GM21423 (cell line): ENCODE results near the gene PSMD2.

Experiments
- ATAC-seq: cut with Tn5 transposase; IDR thresholded peaks from one replicate; pipeline ENCODE4 v1.9.1; 2021; ENCODE audit warnings: mild to moderate bottlenecking, moderate library complexity; ENCODE audit not compliant: unreplicated experiment

PSMD2 gene

GRCh38 chr3:184277366-184277765 is 21.7 kb upstream of the PSMD2 start:
- ATAC-seq, result no peak

DNA sequence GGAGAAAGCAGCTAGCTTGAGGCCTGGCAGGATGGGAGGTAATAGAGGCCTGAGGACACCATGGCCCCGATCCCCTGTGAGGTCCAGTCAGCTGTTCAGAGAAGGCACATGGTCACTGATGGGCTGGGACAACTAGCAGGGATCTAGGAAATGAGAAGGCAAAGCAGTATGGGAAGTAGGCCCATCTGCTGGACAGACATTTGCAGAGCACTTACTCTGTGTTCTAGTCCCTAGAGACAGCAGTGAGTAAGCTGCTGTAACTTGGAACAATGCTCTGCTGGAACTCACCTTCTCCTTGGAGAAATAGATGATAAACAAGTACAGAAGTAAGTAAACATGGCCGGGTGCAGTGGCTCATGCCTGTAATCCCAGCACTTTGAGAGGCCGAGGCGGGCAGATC is 16.1 kb upstream of the PSMD2 start:
- ATAC-seq, result no peak

- ATAC-seq, result no peak
Measured at GRCh38 chr3:184283681-184284080, 15.4 kb upstream of the PSMD2 start.

DNA sequence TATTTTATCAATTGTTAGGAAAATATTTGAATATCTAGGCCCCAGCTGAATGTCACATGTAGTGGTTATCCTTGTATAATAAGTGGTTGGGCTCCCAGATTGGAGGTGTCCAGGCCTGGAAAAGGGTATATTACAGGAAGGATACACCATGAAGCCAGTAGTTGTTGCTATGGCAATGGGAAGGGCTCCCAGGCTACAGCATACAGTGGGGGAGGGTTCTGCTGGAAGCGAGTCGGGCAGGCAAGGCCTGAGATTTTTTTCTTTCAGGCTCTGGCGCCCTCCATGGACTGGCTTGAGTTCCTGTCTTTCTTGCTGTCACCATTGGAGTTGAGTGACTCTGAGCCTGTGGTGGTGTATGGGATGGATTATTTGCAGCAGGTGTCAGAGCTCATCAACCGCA is 14.3 kb upstream of the PSMD2 start:
- no peak for ATAC-seq

GRCh38 chr3:184289426-184289938 is 9.6 kb upstream of the PSMD2 start:
- ATAC-seq, result no peak

- ATAC-seq, result no peak
Measured at GRCh38 chr3:184290331-184290730, 8.7 kb upstream of the PSMD2 start.

DNA sequence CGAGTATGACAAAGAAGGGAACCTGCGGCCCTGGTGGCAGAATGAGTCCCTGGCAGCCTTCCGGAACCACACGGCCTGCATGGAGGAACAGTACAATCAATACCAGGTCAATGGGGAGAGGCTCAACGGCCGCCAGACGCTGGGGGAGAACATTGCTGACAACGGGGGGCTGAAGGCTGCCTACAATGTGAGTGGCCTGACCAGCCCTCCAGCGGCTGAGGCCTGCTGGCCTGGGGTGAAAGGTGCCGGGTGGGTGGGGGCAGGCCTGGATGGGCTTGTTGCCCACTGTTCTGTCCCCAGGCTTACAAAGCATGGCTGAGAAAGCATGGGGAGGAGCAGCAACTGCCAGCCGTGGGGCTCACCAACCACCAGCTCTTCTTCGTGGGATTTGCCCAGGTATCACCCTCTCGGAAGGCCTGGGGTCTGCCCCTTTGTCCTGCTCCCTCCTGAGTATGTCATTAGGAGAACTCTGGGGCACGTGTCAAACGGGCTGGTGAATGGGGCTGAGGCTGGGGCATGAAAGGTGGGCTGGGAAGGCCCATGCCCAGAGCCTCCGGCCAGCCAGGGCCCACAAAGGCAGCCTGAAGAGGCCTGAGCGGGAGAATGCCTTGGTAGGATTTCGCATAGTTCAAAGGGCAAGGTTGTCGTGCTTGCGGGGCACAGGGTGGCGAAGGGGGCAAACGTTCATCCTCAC is 7.8 kb upstream of the PSMD2 start:
- no peak for ATAC-seq

DNA sequence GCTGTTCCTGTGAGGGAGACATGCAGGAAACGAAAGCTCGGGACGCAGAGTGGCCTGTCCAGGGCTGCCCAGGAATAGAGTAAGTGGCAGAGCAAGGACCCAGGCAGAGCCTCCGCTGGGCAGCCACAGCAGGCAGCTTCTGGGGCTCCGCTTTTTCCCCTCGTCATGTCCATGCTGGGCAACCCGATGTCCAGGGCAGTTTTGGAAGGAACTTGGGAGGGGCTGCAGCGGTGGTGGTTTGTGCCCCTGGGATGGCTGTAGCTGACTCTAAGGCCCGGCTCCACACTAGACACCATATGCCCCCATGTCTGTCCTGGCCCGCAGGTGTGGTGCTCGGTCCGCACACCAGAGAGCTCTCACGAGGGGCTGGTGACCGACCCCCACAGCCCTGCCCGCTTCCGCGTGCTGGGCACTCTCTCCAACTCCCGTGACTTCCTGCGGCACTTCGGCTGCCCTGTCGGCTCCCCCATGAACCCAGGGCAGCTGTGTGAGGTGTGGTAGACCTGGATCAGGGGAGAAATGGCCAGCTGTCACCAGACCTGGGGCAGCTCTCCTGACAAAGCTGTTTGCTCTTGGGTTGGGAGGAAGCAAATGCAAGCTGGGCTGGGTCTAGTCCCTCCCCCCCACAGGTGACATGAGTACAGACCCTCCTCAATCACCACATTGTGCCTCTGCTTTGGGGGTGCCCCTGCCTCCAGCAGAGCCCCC is 7.1 kb upstream of the PSMD2 start:
- no peak for ATAC-seq

- ATAC-seq, result no peak
Measured at GRCh38 chr3:184295771-184296170, 3.3 kb upstream of the PSMD2 start.

- no peak for ATAC-seq
Measured at GRCh38 chr3:184296616-184297015, 2.4 kb upstream of the PSMD2 start.

DNA sequence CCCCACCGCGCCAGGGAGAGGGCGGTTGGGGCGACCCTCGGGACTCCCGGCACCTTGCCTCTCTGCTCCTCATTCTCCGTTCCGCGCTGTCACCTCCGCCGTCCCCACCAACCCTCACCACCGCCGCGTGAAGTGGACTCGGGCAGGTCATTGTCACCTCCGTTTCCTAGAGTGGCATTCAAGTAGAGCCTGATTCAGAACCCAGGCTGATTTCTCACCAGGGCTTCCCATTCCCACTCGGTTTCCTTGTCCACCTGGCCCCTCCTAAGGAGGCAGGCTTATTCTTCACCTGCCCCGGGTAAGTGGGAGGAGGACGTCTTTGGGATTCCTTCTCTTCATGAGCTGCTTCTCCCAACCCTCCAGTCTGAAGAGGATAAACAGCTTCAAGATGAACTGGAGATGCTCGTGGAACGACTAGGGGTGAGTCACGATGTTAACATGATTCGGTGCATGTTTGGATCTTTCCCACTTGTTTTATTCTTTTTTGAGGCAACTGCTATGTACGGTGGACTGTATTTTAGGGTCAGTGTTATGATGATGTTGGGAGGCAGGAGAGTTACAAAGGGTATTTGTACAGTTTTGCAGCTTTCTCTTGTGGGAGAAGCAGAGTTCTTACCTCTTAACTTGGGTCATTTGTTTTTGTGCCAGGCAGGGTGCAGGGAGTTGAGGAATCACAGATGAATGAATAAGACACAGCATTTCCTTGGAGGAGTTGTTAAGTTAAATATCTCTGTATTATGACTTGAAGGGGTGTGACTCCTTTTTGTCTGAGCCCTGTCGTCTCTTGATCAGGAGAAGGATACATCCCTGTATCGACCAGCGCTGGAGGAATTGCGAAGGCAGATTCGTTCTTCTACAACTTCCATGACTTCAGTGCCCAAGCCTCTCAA is 692 bp downstream of the PSMD2 start:
- no peak for ATAC-seq

DNA sequence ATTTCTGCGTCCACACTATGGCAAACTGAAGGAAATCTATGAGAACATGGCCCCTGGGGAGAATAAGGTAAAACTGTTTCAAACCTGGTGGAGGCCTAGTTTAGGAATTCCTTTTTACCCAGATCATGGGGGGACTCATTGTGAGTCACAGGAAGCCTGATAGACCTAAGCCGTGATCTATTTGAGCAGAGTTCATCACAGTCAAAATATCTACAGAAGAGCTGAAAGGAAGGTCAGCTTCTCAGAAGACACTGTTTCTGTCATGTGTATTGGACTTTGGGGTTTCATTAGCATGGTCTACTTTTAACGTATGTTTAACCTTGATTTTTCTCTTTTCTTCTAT is 1.3 kb downstream of the PSMD2 start:
- ATAC-seq, result no peak

DNA sequence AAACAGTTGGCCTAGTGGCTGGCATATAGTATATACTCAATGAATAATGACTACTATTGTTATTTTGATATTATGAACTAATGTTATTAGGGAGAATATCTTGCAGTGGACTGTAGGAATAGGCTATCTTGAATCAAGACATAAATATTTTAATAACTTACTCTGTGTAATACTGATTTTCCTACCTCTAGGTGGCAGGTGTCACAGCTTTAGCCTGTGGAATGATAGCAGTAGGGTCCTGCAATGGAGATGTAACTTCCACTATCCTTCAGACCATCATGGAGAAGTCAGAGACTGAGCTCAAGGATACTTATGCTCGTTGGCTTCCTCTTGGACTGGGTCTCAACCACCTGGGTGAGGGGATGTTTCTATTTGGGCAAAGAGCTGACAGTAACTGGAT is 6.5 kb downstream of the PSMD2 start:
- ATAC-seq, result no peak

DNA sequence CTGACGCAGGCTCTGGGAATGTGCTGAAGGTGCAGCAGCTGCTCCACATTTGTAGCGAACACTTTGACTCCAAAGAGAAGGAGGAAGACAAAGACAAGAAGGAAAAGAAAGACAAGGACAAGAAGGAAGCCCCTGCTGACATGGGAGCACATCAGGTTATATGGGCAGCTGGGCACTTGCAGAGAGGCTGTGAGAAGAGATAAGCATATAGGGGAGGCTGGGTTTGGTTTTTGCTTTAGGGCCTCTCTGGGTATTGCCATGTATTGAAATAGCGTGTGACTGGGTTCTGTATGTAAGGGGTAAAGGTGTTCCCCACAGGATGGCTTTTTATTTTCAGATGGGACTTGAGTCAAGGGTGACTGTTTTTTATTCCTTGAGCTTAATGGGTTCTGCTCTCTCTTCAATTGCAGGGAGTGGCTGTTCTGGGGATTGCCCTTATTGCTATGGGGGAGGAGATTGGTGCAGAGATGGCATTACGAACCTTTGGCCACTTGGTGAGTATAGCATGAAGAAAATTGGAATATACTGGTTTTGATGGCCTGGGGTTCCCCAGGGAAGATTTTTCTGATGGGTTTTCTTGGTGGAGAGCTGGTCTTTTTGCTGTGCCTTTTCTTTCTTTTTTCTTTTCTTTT is 7.4 kb downstream of the PSMD2 start:
- ATAC-seq, result no peak

DNA sequence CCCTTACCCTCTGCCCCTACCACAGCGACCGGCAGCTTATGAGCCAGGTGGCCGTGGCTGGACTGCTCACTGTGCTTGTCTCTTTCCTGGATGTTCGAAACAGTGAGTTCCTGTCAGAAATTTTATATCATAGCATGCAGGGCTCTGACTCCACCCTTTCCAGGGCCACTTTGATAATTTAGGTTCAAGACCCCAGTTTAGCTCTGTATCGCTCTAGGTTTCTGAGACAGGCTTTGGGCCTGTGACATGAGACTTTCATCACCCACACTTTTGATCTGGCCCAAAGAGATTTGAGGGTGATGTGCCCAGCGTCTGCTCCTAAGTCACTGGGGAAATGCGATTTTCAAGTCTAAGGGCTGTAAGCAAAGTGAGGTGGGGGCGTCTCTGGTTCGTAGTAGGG is 8.9 kb downstream of the PSMD2 start:
- ATAC-seq, result no peak

GRCh38 chr3:184308744-184309143 is 9.7 kb downstream of the PSMD2 start:
- ATAC-seq, result no peak

GRCh38 chr3:184311633-184312032 is 12.6 kb downstream of the PSMD2 start:
- ATAC-seq, result no peak

DNA sequence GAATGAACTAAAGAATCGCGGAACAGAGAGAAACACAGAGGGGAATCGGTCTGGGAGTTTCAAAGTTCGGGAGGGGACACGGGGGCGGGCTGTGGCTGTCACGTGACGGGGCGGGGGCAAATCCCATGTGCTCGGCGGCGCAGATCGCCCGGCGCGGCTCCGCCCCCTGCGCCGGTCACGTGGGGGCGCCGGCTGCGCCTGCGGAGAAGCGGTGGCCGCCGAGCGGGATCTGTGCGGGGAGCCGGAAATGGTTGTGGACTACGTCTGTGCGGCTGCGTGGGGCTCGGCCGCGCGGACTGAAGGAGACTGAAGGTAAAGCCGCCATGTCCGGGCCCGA is 15.3 kb downstream of the PSMD2 start, which contains the start of gene EIF4G1:
Gene EIF4G1 (plus strand): TSS at position 244 of the 337 bp plus-strand sequence. CDS start 1,191 bp downstream, outside the sequence.
- peak; percentile 84 for ATAC-seq

GRCh38 chr3:184314700-184315542 is 15.9 kb downstream of the PSMD2 start:
- ATAC-seq, result peak; percentile 38

GRCh38 chr3:184315543-184315867 is 16.5 kb downstream of the PSMD2 start:
- ATAC-seq, result no peak
